Left lung (tissue), 10 donors: ENCODE data around the gene TAMM41. TPM values are rescaled to one million over a fixed set of nuclear protein-coding genes. Genes with fewer than 3 reads are reported as not detected.

Experiments used
- ATAC-seq: fragments of 200-7000 bp; cut with Tn5 transposase; one replicate; pipeline ENCODE4 v1.9.1; 2020; ENCODE audit warnings: moderate library complexity
- DNase-seq, 4 donors: peaks; one replicate each; pipeline ENCODE4 v3.0.0-alpha.2; 2013 to 2020
- H3K27ac ChIP-seq, 2 donors: fragments of 200-600 bp; sonication (generic) in 1 of 2; one replicate each; pipeline versions ENCODE4 v1.5.0 to v1.8.0; 2020 to 2021
- H3K27me3 ChIP-seq, 2 donors: fragments of 200-600 bp; sonication (generic) in 1 of 2; one replicate each; pipeline versions ENCODE4 v1.5.0 to v1.8.0; 2020 to 2021
- H3K36me3 ChIP-seq, 2 donors: fragments of 200-600 bp; sonication (generic) in 1 of 2; one replicate each; pipeline versions ENCODE4 v1.5.0 to v1.8.0; 2020 to 2021
- H3K4me1 ChIP-seq, 2 donors: fragments of 200-600 bp; one replicate each; pipeline ENCODE4 v1.8.0; 2021
- H3K4me3 ChIP-seq, 2 donors: fragments of 200-600 bp; sonication (generic) in 1 of 2; one replicate each; pipeline versions ENCODE4 v1.5.0 to v1.8.0; 2020 to 2021; ENCODE audit warnings: mild to moderate bottlenecking in 1 of 2
- H3K9me3 ChIP-seq, 2 donors: fragments of 200-600 bp; sonication (generic) in 1 of 2; one replicate each; pipeline versions ENCODE4 v1.5.0 to v1.8.0; 2020 to 2021
- intact Hi-C, 2 donors: fragments of 100-400 bp; cut with DNase I; formaldehyde crosslinking; loops; one replicate each; pipeline versions ENCODE4 v1.11.2 to v1.14.2; 2022
- polyA plus RNA-seq, 6 donors: library from polyadenylated mRNA; unstranded; fragments of 120-200 nt; gene quantifications; one replicate each; pipeline ENCODE4 v1.2.1, GENCODE V29; 2013; ENCODE audit not compliant: insufficient read length in 6 of 6
- total RNA-seq, 2 donors: library from RNA; stranded (reverse); fragmentation: NEBNext Ultra II Directional; extraction: Animal tissue kit (Norgen Biotek cat#: 25700); gene quantifications; one replicate each; pipeline ENCODE4 v1.2.1, GENCODE V29; 2021
- TF ChIP-seq, protein P1 (sequence below), 2 donors: fragments of 200-600 bp; sonication (generic) in 1 of 2; IDR thresholded peaks; one replicate each; pipeline versions ENCODE4 v1.5.0 to v1.8.0; 2021; ENCODE audit warnings: antibody characterized with exemption in 2 of 2
- donor health status: DM: no; HTN: yes; CAD: no.
- donor health status: DM: no; HTN: no; CAD: no.

TAMM41 gene
- total and polyA plus RNA-seq, 8 donors = 13.9 to 29.4 (median 21.5) TPM

DNA sequence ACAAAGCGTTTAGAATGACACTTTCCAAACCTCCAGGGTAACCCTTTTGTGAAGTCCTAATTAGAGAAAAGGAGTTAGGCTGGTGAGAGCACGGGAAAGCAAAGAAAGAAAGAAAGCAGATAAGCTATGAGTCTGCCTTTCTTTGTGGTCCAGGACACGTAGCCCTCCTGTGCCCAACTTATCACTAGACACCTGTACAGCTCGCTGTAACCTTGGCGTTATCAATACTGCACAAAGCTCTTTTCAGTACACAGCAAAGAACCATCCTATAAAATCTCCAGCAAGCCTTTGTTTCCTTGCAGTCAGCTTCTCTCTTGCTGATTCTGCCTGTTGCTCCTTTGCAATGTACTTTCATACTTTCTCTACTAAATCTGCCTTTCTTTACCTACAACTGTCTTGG lies 6.8 kb upstream of the TAMM41 start:
- no peak for DNase-seq
- no peak for ATAC-seq

DNA sequence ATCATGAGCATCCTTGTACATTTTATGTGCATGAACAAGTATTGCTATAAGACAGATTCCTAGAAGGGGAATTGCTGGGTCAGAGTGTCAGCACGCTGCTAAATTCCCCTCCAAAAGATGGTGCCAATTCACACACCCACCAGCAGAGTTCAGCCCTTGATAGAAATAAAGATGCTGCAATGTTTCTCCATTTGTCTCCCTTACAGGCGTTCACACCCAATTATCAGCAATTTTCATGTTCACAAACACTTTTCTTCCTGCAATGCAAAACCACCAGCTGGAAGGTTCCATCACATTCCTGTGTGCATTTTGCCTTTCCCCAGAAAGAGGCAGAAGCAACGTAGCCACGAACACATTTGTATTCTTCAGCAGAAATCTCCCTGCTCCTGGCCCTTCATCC lies 3.3 kb upstream of the TAMM41 start:
- TF ChIP-seq, protein P1, sequence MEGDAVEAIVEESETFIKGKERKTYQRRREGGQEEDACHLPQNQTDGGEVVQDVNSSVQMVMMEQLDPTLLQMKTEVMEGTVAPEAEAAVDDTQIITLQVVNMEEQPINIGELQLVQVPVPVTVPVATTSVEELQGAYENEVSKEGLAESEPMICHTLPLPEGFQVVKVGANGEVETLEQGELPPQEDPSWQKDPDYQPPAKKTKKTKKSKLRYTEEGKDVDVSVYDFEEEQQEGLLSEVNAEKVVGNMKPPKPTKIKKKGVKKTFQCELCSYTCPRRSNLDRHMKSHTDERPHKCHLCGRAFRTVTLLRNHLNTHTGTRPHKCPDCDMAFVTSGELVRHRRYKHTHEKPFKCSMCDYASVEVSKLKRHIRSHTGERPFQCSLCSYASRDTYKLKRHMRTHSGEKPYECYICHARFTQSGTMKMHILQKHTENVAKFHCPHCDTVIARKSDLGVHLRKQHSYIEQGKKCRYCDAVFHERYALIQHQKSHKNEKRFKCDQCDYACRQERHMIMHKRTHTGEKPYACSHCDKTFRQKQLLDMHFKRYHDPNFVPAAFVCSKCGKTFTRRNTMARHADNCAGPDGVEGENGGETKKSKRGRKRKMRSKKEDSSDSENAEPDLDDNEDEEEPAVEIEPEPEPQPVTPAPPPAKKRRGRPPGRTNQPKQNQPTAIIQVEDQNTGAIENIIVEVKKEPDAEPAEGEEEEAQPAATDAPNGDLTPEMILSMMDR (IDR thresholded peaks at IDR 0.05) = no peak
- no peaks in the 10 kb centered on the region for H3K36me3 ChIP-seq
- peaks cover 6 to 17% of the 10 kb centered on the region in 2 donors for H3K4me1 ChIP-seq
- no peak overlapping the region for H3K4me3 ChIP-seq
- no peak for DNase-seq
- intact Hi-C loops = no loop called here
- no peak overlapping the region for H3K27ac ChIP-seq
- no peaks in the 10 kb centered on the region for H3K9me3 ChIP-seq
- H3K27me3 ChIP-seq = peaks cover 0 to 15% of the 10 kb centered on the region in 2 donors
- ATAC-seq = no peak

More for the DNA sequence above, 6.8 kb upstream of the TAMM41 start:
- intact Hi-C loops = no loop called here
- TF ChIP-seq, protein P1 (IDR thresholded peaks at IDR 0.05) = no peak
- Histone ChIP-seq H3K4me1 (no peaks in the 10 kb centered on the region), H3K27ac (no peak overlapping the region), H3K36me3 (no peaks in the 10 kb centered on the region), H3K4me3 (no peak overlapping the region), H3K9me3 (no peaks in the 10 kb centered on the region), H3K27me3 (peaks cover 0 to 15% of the 10 kb centered on the region in 2 donors)

DNA sequence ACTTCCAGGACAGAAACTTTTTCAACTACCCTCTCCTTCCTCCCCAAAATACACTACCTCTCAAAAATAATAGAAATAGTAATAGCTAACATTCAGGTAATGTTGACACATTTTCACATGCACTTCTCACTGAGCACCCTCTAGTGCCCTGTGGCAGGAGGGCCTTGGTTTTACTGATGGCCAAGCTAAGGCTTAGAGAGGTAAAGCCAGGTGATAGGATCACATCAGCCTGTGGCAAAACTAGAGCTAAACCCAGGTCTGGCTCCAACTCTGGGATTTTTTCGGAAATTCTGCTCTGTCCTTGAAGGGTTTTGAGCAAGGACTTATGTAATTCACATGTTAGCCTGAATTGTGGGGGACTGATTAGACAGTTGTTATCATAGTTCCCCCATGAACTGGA lies 922 bp upstream of the TAMM41 start:
- H3K4me3 ChIP-seq = no peak overlapping the region

DNA sequence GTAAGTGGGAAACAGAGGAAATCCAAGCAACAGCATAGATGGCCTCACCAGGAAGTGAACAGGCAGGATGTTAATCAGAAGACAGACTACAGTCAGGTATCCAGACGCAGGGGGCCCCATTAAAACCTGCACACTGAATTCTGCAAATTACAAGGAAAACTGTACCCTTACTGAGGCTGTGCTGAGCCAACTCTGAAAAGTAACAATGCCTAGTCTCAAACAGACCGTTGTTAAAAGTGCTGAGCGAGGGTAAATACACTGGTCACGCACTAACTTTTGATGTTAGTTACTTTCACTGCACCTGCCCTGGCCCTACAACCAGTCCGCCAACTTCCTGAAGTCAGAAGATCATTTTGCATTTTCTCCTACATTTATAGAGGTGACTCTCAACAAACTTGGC lies 1.0 kb downstream of the TAMM41 start:
- Histone ChIP-seq H3K27ac (peak overlapping the region; percentile 73 to 80), H3K36me3 (peaks cover 0 to 33% of the 10 kb centered on the region in 2 donors), H3K27me3 (no peaks in the 10 kb centered on the region), H3K4me1 (peaks cover 6 to 26% of the 10 kb centered on the region in 2 donors), H3K9me3 (no peaks in the 10 kb centered on the region), H3K4me3 (peak overlapping the region; percentile 69 to 85)
- TF ChIP-seq, protein P1 (IDR thresholded peaks at IDR 0.05) = no peak
- DNase-seq = no peak
- ATAC-seq = no peak
- intact Hi-C loops = no loop called here

More for the DNA sequence above, 922 bp upstream of the TAMM41 start:
- no peaks in the 10 kb centered on the region for H3K9me3 ChIP-seq
- no peak for ATAC-seq
- peaks cover 6 to 26% of the 10 kb centered on the region in 2 donors for H3K4me1 ChIP-seq
- H3K27ac ChIP-seq = no peak overlapping the region
- intact Hi-C loops = no loop called here
- peaks cover 0 to 5% of the 10 kb centered on the region in 2 donors for H3K27me3 ChIP-seq
- TF ChIP-seq, protein P1 (IDR thresholded peaks at IDR 0.05) = no peak
- DNase-seq = no peak
- H3K36me3 ChIP-seq = peaks cover 0 to 14% of the 10 kb centered on the region in 2 donors

DNA sequence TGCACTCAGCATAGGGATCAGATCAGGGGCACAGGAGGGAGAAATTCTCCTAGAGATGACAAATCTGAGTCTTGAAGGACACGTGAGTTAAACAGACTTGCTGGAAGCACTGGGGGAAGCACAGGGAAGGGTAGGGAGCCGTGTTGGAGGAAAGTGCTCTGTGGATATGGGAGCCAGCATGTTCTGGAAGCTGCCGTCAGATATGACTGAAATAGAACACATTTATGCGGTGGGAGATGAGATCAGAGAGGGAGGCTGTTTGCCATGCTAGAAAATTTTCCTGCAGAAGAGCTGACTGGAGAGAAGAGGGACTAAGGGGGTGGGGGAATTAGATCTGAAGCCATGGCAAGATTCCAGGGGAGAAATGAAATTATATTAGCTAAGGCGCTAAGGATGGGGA lies 1.8 kb downstream of the TAMM41 start:
- TF ChIP-seq, protein P1 (IDR thresholded peaks at IDR 0.05) = no peak
- Histone ChIP-seq H3K36me3 (peaks cover 0 to 39% of the 10 kb centered on the region in 2 donors), H3K4me1 (peaks cover 6 to 26% of the 10 kb centered on the region in 2 donors), H3K9me3 (no peaks in the 10 kb centered on the region), H3K27me3 (no peaks in the 10 kb centered on the region), H3K4me3 (peak overlapping the region in 1 of 2 donors; percentile 69), H3K27ac (no peak overlapping the region)
- DNase-seq (no peak), ATAC-seq (no peak)
- intact Hi-C loops = no loop called here
